GM19452 (cell line): ENCODE data around the gene HPS3.
"Not testable (repeated sequence)": the region's sequence is repeated elsewhere in the genome, so short reads cannot be mapped to it uniquely, and the experiment has no call there.

ENCODE experiments used
- ATAC-seq: cut with Tn5 transposase; IDR thresholded peaks from one replicate; pipeline ENCODE4 v1.9.1; 2021; ENCODE audit not compliant: unreplicated experiment

The HPS3 gene, protein sequence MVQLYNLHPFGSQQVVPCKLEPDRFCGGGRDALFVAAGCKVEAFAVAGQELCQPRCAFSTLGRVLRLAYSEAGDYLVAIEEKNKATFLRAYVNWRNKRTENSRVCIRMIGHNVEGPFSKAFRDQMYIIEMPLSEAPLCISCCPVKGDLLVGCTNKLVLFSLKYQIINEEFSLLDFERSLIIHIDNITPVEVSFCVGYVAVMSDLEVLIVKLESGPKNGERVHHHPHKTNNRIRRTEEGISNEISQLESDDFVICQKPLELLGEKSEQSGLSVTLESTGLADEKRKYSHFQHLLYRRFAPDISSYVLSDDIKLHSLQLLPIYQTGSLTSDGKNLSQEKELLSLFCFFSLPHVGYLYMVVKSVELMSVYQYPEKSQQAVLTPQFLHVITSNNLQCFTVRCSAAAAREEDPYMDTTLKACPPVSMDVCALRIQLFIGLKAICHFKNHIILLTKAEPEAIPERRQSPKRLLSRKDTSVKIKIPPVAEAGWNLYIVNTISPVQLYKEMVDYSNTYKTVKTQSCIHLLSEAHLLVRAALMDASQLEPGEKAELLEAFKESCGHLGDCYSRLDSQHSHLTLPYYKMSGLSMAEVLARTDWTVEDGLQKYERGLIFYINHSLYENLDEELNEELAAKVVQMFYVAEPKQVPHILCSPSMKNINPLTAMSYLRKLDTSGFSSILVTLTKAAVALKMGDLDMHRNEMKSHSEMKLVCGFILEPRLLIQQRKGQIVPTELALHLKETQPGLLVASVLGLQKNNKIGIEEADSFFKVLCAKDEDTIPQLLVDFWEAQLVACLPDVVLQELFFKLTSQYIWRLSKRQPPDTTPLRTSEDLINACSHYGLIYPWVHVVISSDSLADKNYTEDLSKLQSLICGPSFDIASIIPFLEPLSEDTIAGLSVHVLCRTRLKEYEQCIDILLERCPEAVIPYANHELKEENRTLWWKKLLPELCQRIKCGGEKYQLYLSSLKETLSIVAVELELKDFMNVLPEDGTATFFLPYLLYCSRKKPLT

DNA sequence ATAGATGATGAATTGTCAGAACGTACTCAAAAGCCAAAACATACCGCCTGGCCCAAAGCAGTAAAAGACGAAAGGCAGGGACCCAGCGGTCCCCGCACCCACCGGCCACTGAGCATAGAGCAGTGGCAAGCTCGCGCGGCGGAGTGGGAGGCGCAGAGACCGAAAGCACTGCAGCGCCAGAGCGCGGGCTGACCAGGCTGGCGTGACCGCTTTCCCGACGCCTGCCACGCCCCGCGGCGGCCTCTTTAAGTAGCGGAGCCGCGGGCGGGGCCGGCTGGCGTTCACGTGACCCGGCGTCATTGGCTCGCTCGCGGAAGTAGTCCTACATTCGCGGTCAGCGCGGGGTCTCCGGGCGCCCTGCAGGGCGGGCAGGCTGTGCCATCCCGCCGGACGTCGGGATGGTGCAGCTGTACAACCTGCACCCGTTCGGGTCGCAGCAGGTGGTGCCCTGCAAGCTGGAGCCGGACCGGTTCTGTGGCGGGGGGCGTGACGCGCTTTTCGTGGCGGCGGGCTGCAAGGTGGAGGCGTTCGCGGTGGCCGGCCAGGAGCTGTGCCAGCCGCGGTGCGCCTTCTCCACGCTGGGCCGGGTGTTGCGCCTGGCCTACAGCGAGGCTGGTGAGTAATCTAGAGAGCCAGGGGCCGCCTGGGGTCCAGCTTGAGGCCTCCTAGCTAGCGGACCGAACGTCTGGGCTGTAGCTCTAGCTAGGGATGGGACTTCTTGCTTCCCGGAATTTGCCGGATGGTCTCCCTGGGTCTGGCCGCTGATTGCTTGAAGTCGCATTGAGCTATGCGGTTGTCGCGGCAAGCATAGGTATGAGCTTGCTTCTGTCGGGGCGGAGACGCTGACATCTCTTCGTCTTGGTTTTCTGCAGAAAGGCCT, at the start of gene HPS3:
Gene HPS3, plus strand, starts transcription at position 313 of the 880 bp plus-strand sequence. Its CDS starts 86 bp downstream, at position 399.
- peak; percentile 89 for ATAC-seq

DNA sequence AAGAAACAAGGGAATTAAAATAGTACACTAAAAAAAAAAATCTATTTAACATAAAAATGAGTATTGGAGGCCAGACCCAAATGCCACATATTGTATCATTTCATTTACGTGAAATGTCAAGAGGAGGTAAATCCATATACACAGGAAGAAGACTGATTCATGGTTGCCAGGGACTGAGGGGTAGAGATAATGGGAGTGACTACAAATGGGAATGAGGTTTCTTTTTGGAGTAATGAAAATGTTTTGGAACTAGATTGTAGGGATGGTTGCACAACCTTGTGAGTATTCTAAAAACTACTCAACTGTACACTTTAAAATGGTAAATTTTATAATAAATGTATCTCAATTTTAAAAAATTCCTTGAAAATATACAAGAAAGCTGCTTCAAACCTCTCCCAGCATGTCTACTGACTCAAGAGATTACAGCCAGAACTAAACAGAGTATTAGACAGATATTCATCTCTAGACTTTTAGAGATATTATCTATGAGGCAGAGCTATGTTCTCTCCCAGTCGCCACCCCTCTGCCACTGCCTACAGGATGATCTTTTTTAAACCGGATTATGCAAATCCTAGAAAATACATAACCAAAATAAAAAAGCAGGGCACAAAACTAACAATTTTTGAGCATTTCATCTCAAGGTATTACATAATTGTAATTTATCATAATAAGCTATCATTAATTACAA, 49.3 kb upstream of the HPS3 start:
- ATAC-seq = no peak

DNA sequence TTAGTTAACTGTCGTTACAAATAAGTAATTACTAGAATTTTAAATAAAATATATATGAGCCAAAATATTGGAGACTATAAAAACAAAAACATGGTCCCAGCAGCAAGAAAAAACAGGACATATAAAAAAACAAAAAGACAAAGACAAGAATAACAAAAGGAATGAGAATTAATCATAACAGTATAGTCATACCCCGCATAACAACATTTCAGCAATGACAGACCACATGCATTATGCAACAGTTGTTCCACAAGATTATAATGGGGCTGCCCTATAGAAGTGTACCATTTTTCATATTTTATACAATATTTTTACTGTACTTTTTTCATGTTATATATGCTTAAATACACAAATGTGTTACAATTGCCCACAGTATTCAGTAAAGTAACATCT, 48.7 kb upstream of the HPS3 start:
- ATAC-seq = no peak

DNA sequence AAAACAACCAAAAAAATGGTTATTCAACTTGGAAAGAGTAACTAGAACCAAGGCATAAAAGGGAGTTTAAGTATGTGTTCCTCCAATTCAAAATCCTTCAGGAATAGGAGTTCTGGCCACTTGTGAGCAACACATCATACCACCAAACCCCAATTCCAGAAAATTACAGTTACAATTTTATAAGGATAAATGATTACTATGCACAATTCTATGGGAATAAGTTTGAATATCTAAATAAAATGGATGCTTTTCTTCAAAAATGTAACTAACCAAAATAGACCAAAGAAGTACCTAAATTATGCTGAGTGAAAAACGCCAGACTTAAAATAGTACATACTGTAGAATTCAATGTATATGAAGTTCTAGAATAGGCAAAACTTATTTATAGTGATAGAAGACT, 47.7 kb upstream of the HPS3 start:
- no peak for ATAC-seq

DNA sequence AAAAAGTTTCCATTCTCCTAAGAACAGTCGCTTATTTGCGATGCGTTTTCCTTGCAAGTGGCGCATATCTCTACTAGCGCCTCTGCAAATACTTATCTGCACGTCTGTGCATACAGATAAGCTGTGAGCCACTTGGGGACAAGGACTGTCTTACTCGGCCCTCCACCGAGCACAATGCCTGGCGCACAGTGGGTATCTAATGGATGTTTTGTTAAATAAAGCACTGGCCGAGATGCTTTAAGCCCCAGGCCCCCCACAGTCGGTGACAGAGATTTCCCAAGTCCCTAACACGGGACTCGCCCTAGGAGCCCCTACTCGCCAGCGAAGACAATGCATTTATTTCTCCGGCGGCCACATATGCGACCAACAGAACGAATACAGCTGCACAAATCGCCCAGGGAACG, 43.6 kb upstream of the HPS3 start:
- ATAC-seq = peak; percentile 36

DNA sequence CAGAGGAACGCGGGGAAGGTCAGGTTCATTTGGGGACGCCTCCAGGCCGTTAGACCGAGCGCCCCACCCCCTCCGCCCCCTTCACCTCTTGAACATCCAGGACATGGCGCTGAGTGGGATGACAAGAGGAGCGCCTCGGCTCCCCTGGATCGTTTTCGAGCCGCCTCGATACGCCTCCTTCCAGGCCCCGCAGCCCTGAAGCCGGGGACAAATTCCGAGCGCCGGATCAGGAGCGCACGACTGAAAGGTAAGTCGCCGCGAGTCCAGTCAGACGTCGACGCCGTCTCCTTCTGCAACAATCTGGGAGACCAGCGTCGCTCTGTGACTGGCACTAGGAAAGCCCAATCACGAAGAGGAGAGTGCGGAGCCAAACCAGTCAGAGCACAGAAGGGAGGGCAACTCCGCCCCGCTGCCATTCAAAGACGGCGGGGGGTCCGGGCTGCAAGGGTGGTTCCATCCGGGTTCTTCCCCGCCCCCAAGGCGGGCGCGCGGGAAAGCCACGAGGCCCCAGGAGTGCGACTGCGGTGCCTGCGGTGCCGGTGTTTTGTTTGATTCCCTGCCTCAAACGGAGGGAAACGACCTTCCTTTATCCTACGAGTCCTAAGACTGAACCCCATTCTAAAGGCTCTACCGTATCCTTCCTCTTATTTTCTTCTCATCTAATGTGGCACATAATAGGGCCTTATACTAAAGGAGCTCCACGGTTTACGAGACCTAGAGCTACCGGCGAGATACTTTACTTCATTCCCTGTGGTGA, 43.0 kb upstream of the HPS3 start, which contains the start of gene HLTF:
Gene HLTF, minus strand, starts transcription at position 302 of the 757 bp plus-strand sequence. Its CDS starts 197 bp downstream, at position 105.
- peak; percentile 99 for ATAC-seq

DNA sequence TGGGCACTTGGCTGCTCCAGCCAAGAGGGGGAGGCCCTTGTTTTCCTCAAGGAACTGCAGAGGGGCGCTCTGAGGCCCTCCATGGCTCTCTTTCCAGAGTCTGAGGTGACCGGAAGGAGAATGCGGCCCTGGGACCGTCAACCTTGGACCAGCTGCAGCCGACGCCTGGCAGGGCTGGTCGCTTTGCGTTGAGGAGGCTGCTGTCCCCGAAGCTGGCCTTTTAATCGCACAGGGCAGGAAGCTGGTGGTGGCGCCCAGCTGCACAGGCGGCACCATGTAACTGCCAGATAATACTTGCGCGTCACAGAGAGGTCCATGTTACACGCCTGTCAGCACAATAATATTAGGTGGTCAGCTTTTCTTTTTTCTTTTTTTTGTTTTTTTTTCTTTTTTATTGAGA, 42.2 kb upstream of the HPS3 start:
- ATAC-seq = no peak

DNA sequence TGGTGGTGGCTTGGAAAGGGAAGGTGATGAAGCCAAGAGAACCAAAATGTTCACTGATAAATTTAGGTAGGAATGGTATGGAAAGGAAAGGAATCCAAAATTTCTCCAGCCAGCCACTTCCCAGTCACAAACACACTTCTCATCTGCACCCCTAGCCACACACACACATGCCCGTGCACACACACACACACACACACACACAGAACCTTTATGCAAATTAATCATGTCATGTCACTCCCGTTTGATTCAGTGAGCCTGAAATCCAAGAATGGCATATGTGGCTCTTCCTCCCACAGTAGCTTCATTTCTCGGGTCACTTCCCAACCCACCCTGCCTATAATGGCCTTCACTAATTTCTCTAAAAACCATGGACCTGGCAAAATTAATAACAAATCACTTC, 40.0 kb upstream of the HPS3 start:
- ATAC-seq = no peak

DNA sequence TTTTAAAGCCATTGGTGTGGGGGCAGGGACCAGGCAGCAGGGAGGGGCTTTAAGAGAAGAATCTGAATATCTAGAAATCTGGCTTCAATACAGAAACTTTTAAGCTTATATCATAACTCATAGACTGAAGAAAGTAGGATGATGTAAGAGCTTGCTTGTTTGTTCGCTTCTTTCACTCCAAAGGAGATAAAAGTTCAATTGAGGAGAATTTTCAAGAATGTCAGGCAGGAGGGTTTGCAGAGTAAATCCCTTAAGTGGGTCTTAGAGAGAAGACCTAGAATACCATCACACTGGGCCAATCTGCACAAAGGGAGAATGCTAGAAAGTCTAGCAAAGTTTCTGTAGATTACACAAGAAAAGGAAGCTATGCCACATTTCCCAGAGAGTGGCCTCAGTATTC, 39.0 kb upstream of the HPS3 start:
- ATAC-seq = no peak

DNA sequence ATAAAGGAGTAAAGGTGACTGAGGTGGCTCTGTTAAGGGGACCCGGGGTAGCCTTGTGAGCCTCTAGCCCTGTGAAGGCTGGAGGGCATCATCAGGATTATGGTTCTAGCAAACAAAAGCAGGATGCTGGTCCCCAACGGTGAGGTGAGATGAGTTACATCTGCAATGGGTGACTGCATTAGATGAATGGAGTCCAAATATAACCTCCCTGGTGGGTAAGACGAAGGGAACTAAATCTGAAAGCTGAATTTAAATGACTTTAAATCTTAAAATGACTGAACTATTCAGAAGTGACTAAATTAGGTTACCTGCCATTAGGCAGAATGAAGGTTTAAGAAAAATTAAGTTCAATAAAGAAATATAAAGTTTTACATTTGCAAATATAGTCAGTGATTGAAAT, 38.5 kb upstream of the HPS3 start:
- ATAC-seq = no peak

DNA sequence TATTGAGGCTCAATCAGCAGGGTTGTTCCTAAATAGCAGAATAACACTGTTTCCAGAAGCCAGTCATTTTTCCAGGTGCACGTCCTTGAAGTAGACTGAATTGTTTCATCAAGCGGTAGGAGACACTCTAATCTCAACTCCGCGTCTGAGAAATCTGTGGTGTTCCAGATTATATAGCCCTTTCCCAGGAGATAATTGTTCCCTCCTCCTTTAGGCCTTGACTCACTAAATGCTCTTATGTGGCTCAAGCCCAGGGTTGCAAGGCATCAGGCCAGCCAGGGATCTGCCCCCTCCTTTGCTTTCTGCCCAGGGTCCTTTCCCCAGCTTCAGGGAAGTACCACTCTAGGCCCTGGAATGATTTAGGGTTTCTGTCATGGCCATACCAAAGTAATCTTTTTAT, 37.5 kb upstream of the HPS3 start:
- ATAC-seq = no peak

DNA sequence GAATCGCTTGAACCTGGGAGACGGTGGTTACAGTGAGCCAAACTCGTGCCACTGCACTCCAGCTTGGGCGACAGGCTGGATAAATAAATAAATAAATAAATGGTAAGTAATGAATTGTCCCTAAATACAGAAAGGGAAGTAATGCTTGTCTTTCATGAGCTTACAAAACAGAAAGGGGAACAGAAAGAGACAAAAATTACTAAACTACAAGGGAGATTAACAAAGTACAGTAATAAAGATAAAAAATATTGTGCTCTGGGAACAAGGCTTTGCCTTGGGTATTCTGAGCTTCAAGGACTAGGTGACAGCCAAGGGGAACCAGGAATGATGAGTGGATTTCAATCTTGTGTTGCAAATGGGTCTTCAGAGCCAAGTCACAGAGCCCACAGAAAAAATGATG, 34.0 kb upstream of the HPS3 start:
- ATAC-seq = peak; percentile 84

DNA sequence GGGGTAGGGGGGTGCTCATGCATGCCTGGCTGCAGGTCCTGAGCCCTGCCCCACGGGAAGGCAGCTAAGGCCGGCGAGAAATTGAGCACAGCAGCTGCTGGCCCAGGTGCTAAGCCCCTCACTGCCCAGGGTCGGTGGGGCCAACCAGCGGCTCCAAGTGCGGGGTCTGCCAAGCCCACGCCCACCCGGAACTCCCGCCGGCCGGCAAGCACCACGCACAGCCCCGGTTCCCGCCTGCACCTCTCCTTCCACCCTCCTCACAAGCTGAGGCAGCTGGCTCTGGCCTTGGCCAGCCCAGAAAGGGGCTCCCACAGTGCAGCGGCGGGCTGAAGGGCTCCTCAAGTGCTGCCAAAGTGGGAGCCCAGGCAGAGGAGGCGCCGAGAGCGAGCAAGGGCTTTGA, 31.5 kb upstream of the HPS3 start:
- ATAC-seq = not testable (repeated sequence)

DNA sequence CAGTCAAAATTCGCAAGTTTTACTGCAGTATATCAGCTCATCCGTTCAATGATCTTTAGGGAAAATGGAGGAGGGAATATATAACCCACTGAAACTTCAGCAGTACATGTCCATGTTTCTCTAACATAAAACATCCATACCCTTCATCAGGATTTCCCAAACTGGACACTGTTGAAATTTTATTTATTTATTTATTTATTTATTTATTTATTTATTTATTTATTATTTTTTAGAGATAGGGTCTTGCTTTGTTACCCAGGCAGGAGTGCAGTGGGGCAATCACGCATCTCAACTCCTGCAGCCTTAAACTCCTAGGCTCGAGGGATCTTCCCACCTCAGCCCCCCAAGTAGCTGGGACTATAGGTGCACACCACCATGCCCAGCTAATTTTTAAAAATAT, 28.3 kb upstream of the HPS3 start:
- no peak for ATAC-seq

DNA sequence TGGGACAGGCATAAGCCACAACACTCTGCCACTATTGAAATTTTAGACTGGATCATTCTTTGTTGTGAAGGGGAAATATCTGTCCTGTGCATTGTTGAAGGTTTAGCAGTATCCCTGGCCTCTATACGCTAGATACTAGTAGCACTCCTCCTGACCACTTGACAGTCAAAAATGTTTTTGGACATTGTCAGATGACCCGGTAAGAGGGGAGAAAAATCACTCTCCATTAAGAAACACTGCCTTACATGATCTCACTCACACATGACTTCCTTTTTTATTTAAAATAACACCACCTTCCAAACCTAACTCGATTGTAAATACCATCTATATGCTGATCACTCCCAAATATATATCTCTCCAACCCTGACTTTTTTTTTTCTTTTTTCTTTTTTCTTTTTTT, 27.8 kb upstream of the HPS3 start:
- ATAC-seq = no peak

DNA sequence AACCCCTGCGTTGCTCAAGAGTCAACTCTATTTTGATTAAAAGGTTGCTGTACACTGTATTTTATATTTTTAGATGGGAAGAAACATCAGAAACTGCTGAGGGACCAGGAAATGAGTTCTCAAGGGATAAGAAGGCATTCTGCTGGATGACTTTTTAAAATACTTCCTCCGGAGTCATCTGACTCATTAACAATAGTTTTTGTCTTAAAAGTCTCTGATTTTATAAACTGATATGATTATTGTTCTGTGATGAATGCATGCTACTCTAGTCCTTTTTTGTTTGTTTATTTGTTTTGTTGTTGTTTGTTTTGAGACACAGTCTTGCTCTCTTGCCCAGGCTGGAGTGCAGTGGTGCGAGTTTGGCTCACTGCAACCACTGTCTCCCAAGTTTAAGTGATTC, 25.0 kb upstream of the HPS3 start:
- ATAC-seq = no peak

DNA sequence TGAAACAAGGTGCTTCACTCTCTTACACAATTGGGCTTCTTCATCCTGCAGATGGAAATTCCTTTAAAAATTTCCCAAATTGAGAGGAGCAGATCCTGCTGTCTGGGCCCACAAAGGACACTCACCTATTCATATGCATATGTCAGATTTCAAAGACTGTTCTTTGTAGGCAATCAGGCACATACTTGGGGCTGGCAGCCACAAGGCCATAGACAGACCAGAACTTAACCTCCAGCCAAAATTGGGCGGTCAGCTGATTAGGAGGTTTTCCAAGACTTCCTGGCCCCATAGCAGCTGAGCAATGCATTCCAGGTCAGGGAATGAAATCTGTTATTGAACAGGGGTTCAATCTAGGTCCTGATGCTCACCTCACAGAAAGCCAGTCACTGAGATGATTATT, 15.0 kb upstream of the HPS3 start:
- ATAC-seq = no peak

DNA sequence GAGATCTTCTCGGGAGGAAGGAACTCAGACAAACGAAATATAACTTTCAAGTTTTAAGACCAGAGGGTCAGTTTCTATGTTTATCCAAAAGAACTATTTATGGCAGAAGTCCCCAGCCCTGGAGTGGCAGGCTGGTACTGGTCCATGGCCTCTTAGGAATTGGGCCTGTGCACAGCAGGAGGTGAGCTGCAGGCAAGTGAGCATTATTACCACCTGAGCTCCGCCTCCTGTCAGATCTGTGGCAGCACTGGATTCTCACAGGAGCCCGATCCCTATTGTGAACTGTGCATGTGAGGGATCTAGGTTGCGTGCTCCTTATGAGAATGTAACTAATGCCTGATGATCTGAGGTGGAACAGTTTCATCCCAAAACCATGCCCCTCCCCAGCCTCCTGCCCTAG, 14.3 kb upstream of the HPS3 start:
- no peak for ATAC-seq

DNA sequence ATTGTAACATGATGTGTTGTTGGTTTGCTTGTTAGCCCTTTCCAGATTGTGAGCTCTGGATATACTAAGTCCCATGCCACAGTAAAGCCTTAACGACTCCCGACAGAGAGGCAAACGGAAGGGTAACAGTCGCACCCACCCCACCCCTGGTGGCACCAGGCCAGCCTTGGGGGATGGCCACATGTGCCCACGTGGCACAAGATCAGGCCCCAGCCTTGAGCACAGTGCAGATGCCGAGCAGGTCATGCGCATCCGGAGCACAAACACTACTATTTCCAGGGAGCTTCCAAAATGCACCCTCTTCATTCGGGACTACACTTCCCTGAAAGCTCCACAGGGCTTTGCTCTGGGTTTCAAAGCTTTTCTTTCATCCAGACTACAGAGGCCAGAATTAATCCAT, 10.7 kb upstream of the HPS3 start:
- ATAC-seq = no peak

DNA sequence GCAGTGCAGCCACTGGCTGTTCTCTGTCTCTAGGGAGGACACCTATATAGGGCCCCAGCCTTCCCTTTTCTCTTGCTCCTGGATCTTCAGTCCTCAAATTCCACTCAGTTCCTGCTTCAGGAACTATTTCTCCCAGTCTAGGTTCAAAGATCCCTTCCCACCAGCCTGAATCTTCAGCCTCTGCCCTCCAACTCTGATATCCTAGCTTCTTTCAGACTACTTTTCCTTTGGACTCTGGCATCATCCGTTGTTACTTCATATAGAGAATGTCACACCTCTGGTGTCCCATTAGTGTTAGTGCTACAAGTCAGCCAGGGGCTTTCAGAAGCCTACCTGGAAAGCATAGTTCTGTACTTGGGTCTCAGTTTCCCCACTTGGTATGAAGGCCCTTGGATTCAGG, 10.0 kb upstream of the HPS3 start:
- no peak for ATAC-seq
